LNCaP clone FGC (cell line): ENCODE results near the gene TGFB1.
"Not testable (repeated sequence)": the region's sequence is repeated elsewhere in the genome, so short reads cannot be mapped to it uniquely, and the experiment has no call there.

Source experiments
- DNase-seq: peaks from one replicate; pipeline ENCODE4 v3.0.0-alpha.2; 2011; ENCODE audit warnings: low read depth
- H3K4me3 ChIP-seq: 2 replicates; pipeline ENCODE4 v1.5.1; 2011; ENCODE audit warnings: mild to moderate bottlenecking, low read depth, low read length, control low read depth
- TF ChIP-seq, protein P1 (sequence below): IDR thresholded peaks from 2 replicates; pipeline ENCODE4 v1.5.1; 2012; ENCODE audit warnings: mild to moderate bottlenecking; ENCODE audit not compliant: control insufficient read depth, insufficient read depth; ENCODE audit errors: extremely low read depth

The TGFB1 gene

GRCh38 chr19:41377977-41378709 lies 24.4 kb upstream of the TGFB1 start:
- no peak for DNase-seq
- TF ChIP-seq, protein P1, sequence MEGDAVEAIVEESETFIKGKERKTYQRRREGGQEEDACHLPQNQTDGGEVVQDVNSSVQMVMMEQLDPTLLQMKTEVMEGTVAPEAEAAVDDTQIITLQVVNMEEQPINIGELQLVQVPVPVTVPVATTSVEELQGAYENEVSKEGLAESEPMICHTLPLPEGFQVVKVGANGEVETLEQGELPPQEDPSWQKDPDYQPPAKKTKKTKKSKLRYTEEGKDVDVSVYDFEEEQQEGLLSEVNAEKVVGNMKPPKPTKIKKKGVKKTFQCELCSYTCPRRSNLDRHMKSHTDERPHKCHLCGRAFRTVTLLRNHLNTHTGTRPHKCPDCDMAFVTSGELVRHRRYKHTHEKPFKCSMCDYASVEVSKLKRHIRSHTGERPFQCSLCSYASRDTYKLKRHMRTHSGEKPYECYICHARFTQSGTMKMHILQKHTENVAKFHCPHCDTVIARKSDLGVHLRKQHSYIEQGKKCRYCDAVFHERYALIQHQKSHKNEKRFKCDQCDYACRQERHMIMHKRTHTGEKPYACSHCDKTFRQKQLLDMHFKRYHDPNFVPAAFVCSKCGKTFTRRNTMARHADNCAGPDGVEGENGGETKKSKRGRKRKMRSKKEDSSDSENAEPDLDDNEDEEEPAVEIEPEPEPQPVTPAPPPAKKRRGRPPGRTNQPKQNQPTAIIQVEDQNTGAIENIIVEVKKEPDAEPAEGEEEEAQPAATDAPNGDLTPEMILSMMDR, result no peak
- H3K4me3 ChIP-seq, result no peak overlapping the region

GRCh38 chr19:41376998-41377365 lies 23.3 kb upstream of the TGFB1 start:
- TF ChIP-seq, protein P1, result no peak
- no peak overlapping the region for H3K4me3 ChIP-seq
- no peak for DNase-seq

- no peak for DNase-seq
Measured at GRCh38 chr19:41376241-41376997, 22.7 kb upstream of the TGFB1 start, which contains the start of gene TMEM91. Gene TMEM91, plus strand, starts transcription at chr19:41376533. Its CDS starts 1,777 bp downstream, at chr19:41378310.

GRCh38 chr19:41373993-41374392 lies 20.3 kb upstream of the TGFB1 start:
- TF ChIP-seq, protein P1, result no peak

More at GRCh38 chr19:41376241-41376997, 22.7 kb upstream of the TGFB1 start, which contains the start of gene TMEM91:
- H3K4me3 ChIP-seq, result no peak within 1 kb of the TSS
- TF ChIP-seq, protein P1, result no peak

DNA sequence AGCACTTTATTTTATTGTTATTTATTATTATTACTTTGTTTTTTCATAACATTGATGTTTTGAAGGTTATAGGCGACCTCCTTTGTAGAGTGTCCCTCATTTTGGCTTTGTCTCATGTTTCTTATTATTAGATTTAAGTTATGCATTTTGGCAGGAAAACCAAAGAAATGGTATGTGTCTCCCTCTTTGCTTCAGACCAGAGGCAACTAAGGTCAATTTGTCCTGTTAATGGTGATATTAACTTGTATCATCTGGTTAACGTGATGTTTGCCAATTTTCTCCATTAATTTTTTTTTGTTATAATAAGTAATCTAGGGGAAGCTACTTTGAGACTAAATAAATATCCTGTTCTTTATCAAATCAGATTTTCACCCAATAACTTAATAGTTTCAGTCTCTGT lies 18.8 kb upstream of the TGFB1 start:
- no peak overlapping the region for H3K4me3 ChIP-seq
- DNase-seq, result no peak
- TF ChIP-seq, protein P1, result no peak

More at GRCh38 chr19:41373993-41374392, 20.3 kb upstream of the TGFB1 start:
- no peak overlapping the region for H3K4me3 ChIP-seq
- DNase-seq, result no peak

- TF ChIP-seq, protein P1, result no peak
- DNase-seq, result no peak
- no peak overlapping the region for H3K4me3 ChIP-seq
Measured at GRCh38 chr19:41371541-41371940, 17.8 kb upstream of the TGFB1 start.

GRCh38 chr19:41371119-41371518 lies 17.4 kb upstream of the TGFB1 start:
- not testable (repeated sequence) for H3K4me3 ChIP-seq, DNase-seq
